ENCODE data around the gene TSSK6. TPM values are rescaled to one million over a fixed set of nuclear protein-coding genes. Genes with fewer than 3 reads are reported as not detected.

The TSSK6 gene
- total RNA-seq, 4 donors from 2014 or later = 0.75 to 3.6 (median 1.3) TPM; not detected in 1

- DNase-seq (ENCODE audit: low spot score) (no peak), ATAC-seq (ENCODE audit: low FRiP score) (no peak)
- no peak for TF ChIP-seq CTCF (IDR thresholded peaks at IDR 0.05)
Measured at GRCh38 chr19:19514215-19514657, 1.1 kb downstream of the TSSK6 start.

- DNase-seq (ENCODE audit: low spot score) = no peak
- ATAC-seq (ENCODE audit: low FRiP score) = no peak
- TF ChIP-seq CTCF (IDR thresholded peaks at IDR 0.05) = no peak
Measured at GRCh38 chr19:19513682-19514081, 1.7 kb downstream of the TSSK6 start.

GRCh38 chr19:19510432-19510831 is 4.9 kb downstream of the TSSK6 start:
- ATAC-seq (ENCODE audit: low FRiP score) (no peak), DNase-seq (ENCODE audit: low spot score) (no peak)
- TF ChIP-seq CTCF (IDR thresholded peaks at IDR 0.05) = no peak

GRCh38 chr19:19508217-19508616 is 7.1 kb downstream of the TSSK6 start:
- ATAC-seq (ENCODE audit: low FRiP score) (no peak), DNase-seq (ENCODE audit: low spot score) (no peak)
- no peak for TF ChIP-seq CTCF (IDR thresholded peaks at IDR 0.05)

GRCh38 chr19:19507354-19507753 is 8.0 kb downstream of the TSSK6 start:
- ATAC-seq (ENCODE audit: low FRiP score) (no peak), DNase-seq (ENCODE audit: low spot score) (no peak)
- no peak for TF ChIP-seq CTCF (IDR thresholded peaks at IDR 0.05)

- no peak for ATAC-seq (ENCODE audit: low FRiP score)
- TF ChIP-seq CTCF (IDR thresholded peaks at IDR 0.05) = no peak
- no peak for DNase-seq (ENCODE audit: low spot score)
Measured at GRCh38 chr19:19506592-19506991, 8.8 kb downstream of the TSSK6 start.

- TF ChIP-seq CTCF (IDR thresholded peaks at IDR 0.05) = no peak
- DNase-seq (ENCODE audit: low spot score) (no peak), ATAC-seq (ENCODE audit: low FRiP score) (no peak)
Measured at GRCh38 chr19:19505669-19506326, 9.6 kb downstream of the TSSK6 start.

All from omental fat pad (tissue), 4 donors.